HG02938 (cell line): ENCODE data around the gene EYS.
A peak's percentile ranks its signal among the peaks of the same experiment; 100 is the strongest.
"Not testable (repeated sequence)": the region's sequence is repeated elsewhere in the genome, so short reads cannot be mapped to it uniquely, and the experiment has no call there.

Source experiments
- ATAC-seq: cut with Tn5 transposase; IDR thresholded peaks from one replicate; pipeline ENCODE4 v1.9.1; 2021; ENCODE audit warnings: mild to moderate bottlenecking, moderate library complexity; ENCODE audit not compliant: unreplicated experiment

The EYS gene

DNA sequence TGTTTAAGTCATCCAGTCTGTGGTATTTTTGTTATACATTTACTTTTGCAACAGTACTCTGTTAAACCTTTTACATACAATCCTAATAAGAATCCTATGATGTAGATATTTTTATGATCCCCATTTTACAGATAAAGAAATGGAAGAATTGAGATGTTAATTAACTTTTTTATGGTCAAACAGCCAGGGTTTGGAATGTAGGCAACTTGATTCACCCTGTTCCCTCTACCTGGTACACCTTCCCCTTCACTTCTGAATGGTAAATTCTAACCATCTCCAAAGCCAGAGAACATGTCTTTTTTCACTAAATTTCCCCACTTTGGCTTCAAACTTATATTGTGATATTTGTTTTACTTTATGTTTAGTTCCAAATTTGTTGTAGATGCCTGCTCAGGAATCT lies 1771.3 kb downstream of the EYS start:
- ATAC-seq: no peak

DNA sequence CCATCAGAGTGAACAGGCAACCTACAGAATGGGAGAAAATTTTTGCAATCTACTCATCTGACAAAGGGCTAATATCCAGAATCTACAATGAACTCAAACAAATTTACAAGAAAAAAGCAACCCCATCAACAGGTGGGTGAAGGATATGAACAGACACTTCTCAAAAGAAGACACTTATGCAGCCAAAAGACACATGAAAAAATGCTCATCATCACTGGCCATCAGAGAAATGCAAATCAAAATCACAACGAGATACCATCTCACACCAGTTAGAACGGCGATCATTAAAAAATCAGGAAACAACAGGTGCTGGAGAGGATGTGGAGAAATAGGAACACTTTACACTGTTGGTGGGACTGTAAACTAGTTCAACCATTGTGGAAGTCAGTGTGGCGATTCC lies 1773.1 kb downstream of the EYS start:
- ATAC-seq: not testable (repeated sequence)

DNA sequence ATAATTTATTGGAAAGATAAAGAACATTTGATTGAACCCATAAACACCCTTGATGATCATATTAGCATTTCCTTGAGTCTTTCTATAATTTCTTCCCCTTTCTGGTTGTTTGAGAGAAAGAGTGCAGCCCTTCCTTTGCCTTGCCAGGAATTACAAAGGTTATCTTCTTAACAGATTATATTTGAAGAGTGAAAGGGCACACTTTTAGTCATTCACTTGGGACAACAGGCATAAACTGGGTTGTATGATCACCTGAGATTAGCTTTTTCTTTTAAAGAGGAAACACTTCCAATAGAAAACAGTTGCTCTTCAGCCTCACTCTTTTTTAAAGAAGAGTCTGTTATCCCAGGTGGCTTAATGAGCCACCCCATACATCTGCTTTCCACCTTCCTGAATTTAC lies 1776.2 kb downstream of the EYS start:
- ATAC-seq: no peak

DNA sequence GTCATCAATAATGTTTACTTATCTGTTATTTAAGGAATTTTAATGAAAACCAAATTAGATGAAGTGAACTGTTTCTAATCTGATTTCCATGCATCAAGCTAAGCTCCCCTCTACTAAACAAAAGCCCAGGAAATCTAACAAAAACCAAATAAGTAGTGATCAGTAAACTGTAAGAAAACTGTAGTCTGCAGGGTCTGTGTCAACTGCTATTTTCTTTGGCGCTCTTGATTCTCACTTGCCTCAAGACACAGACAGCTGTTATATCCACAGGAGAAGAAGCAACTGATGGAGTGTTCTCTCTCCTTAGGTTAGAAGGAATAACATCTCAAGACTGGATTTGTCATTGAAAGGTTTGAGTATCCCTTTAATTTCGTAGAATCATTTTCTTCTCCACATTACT lies 1777.9 kb downstream of the EYS start:
- no peak for ATAC-seq

DNA sequence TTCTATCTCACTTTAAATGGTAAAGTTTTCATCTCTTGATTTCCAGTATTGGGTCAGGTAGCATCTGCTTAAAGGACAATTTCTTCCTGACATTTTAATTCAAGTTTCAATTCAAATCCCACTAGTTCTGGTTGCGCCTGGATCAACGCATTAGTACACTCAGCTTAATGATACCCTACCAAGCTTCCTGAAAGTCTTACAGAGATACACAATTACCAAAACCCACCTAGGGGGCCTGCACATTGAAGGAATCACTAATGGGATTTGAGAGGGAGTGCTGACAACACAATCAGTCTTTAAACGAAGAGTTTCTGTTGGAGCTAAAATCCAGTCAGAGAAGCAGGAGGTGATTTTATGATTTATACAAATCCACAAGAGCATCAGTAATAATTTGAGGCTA lies 1778.4 kb downstream of the EYS start:
- no peak for ATAC-seq

DNA sequence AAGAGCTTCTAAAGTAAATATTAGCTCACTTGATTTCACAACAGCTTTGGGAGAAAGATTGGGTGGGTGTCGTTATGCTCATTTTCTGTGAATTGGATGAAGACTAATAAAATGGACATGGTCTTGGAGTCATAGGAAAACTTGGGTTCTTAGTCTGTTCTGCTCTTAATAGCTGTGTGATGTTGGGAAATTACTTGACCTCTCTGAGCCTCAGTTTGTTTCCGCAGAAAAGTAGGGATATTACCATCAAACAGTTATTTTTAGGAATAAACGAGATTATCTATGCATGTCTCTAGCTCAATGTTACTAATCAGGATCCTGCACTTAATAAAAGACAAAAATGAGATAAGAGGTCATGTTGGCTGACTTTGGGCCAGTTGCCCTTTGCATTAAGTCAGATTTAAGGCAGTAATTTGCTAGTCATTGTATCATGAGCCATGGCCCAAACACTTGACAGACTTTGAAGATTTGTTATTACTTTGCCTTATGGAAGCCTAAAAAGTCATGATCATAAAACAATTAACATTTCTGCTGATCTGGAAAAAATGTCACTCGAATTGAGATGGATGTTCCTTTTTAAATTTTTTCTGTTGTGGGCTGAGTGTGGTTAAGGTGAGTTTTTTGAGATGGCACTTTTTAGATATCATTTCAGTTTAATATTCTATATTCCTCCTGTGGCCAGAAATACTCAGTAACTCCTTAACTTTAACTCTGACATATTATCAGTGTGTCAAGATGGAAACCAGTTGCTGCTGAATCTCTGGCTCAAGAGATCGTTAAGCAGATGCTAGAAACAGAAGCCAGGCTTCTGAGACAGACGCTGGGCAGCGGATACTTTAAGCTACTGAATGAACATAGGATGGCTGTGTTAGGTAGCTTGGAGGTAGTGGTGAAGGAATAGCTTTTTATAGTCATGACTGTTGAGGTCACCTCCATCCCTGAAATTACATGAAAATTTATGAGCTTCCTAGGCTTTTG lies 1779.8 kb downstream of the EYS start:
- ATAC-seq: no peak

DNA sequence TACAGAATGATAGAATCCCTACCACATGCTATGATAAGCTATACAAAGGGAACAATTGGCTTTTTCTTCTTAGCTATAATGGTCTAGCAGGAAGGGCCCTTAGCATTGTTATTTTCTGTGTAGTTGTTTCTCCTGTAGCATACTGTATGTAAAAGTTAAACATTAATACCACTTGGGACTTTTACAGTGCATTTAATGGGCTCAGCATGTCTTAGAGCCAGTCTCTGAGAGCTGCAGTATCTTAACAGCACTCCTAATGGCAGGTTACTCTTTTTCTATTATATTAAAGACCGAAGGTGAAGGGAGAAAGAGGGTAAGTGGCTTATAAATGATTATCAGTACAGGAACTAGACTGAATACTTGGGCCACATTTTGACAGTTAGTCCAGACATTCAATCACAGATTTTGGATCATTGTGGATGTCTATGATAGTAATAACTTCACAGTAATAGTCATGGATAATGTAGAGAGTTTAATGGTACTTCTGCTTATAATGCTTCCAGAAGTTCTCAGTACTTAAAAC lies 1780.7 kb downstream of the EYS start:
- ATAC-seq: no peak

DNA sequence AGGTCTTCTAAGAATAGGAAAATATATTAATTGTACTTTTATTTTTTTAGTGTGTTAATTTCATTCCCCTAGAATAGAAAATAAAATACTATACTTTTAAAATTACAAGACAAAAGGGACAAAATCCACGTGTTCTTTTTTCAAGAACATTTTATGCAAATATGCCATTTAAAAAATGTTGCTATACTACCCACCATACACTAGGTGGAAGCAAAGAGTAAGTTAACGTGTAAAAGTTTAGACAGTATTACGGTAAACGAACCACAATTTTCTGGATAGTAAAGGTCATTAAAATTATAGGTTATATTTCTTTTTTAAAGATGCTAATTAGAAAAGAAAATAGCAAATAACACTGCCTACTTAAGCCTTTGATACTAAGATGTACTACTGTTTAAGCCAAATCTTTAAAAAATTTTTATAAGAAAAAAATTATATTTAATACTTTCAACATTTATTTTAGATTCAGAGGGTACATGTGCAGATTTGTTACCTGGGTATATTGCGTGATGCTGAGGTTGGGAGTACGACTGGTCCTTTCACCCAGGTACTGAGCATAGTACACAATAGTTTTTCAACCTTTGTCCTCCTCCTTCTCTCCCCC lies 1783.8 kb downstream of the EYS start:
- ATAC-seq: peak; percentile 71

DNA sequence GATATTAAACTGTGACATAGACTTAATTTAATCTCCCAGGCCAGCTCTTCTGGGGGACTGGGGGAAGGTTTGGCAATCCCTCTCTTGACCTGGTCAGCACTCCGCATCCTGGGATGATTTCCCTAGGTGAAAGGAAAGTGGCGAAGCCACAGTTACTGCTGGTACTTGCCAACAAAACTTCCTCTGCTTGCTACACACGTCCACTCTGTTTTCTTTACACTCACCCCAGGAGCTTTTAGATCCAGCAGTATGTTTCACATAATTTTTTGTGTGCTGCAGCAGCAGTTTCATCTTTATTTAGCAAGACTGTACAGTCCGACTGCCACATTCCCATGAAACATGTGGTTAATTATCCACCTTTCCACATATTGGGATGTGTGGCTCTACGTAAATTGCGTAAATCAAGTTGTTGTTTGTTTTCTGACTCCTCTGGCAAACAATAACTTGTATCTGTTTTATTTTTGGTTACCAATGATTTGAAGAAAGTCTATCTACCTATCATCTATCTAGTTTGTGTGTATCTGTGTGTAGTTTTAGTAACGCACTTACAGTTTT lies 1787.4 kb downstream of the EYS start:
- ATAC-seq: no peak

DNA sequence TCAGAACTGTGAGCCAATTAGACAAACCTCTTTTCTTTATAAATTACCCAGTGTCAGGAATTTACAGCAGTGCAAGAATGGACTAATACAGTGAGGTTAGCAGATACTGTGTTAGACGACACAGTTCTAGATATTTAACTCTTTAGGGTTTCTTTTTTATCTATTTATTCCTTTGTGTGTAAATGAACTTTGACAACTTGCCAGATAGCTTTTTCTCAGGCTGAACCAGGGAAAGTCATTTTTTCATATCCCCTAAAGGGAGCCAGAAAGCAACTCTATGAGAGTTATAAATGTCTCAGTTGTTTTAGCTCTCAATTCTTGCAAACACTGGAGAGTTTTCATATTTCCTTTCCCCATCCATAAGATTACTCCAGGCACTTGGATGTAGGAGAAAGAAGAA lies 1794.1 kb downstream of the EYS start:
- ATAC-seq: no peak

DNA sequence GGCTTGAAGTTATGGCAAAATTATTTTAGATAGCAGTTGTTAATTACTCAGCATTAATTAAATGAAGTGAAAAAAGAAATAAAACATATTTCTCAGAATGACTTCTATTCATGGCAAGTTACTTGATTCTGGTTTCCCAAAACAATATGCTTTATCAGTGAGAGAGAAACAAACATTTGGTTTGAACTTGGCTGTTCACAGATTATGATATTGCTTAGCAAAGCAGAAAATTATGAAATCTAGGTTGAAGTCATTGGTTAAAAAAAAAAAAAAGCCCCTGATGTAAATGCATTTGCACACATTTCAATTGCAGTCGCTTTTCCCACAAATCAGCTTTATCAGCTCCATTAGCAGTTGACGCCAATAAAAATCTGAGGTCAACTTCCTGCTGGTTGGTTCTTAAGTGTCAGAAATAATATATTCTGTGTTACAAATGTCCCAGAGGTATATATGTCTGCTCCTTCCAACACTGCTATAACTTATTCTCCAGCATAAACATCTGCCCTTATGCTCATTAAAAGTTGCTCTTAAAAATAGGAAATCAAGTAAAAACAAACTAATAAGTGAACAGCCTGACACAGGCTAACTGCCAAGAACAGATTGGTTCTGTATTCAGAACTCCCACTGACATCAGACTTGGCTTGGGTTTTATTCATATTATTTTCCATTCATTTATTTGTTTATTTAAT lies 1796.0 kb downstream of the EYS start:
- ATAC-seq: no peak

DNA sequence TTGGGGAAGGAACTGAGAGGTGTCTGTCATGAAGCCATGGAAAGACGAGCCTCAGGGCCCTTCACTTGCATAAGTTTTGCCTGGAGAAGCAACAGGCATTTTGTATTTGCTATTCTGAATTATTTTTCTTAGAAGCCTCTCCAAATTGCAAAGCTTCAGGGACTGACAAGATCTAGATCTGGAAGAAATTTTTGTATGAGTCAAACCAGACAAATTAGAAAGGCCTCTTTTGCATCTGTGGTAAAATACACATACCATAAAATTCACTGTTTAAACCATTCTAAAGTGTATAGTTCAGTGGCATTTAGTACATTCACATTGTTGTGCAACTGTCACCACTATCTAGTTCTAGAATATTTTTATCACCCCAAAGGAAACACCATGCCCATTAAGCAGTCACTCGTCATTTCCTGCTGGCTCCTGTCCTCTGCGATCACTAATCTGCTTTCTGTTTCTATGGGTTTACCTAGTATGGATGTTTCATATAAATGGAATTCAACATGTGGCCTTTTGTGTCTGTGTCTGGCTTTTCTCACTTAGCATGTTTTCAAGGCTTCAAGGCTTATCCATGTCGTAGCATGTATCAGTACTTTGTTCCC lies 1802.3 kb downstream of the EYS start:
- ATAC-seq: no peak

DNA sequence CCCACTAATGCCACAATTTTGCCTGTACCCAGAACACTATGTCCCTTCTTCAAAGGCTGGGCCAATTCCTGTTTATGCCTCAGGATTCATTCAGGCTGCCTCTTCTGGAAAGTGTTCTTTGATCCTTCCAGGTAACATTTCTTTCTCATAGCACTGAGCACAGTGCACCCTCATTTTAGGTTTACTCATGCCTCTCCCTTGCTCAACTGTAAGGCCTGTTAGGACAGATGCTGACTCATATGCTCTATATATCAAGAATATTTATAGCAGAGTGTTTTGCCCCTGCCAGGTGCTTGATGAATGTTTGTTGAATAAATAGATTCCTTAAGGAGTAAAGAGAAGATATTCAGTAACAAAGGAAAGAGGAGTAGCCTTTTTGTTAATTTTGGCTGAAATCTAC lies 1807.5 kb downstream of the EYS start:
- ATAC-seq: no peak

DNA sequence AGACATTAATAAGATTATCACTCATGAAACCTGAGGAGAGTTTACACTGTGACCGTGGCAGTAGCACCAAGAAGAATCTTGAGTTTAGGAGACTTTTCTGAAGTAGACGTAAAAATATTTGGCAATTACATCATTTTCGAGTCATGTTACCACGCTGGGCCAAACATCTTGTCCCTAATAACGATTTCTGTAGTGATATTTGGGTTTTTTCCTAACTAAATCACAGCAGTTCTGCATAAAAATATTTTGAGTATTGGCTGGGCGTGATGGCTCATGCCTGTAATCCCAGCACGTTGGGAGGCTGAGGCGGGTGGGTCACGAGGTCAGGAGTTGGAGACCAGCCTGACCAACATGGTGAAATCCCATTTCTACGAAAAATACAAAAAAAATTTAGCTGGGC lies 1809.1 kb downstream of the EYS start:
- ATAC-seq: no peak

DNA sequence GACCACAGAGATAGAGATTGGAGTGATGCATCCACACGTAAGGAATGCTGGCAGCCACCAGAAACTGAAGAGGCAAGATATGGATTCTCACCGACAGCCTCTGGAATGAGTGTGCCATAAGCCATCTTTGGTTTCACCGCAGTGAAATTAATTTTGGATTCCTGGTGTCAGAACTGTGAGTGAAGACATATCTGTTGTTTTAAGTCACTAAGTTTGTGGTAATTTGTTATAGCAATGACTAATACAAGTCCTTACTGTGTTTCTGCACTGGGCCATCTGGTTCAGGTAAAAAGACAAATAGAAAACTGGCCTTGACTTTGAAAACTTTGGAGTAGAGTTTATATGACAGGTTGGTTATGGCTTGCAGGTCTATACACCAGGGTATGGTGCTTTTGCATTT lies 1809.6 kb downstream of the EYS start:
- no peak for ATAC-seq

DNA sequence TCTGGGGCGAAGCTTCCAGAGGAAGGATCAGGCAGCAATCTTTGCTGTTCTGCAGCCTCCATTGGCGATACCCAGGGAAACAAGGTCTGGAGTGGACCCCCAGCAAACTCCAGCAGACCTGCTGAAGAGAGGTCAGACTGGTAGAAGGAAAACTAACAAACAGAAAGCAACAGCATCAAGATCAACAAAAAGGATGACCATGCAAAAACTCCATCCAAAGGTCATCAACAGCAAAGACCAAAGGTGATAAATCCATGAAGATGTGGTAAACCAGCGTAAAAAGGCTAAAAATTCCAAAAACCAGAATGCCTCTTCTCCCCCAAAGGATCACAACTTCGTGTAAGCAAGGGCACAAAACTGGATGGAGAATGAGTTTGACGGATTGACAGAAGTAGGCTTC lies 1818.6 kb downstream of the EYS start:
- no peak for ATAC-seq

DNA sequence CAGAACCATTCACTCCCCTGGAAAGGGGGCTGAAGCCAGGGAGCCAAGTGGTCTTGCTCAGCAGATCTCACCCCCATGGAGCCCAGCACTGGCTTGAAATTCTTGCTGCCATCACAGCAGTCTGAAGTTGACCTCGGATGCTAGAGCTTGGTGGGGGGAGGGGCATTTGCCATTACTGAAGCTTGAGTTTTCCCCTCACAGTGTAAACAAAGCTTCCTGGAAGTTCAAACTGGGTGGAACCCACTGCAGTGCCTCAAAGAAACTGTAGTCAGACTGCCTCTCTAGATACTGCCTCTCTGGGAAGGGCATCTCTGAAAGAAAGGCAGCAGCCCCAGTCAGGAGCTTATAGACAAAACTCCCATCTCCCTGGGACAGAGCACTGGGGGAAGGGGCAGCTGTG lies 1819.2 kb downstream of the EYS start:
- ATAC-seq: not testable (repeated sequence)

DNA sequence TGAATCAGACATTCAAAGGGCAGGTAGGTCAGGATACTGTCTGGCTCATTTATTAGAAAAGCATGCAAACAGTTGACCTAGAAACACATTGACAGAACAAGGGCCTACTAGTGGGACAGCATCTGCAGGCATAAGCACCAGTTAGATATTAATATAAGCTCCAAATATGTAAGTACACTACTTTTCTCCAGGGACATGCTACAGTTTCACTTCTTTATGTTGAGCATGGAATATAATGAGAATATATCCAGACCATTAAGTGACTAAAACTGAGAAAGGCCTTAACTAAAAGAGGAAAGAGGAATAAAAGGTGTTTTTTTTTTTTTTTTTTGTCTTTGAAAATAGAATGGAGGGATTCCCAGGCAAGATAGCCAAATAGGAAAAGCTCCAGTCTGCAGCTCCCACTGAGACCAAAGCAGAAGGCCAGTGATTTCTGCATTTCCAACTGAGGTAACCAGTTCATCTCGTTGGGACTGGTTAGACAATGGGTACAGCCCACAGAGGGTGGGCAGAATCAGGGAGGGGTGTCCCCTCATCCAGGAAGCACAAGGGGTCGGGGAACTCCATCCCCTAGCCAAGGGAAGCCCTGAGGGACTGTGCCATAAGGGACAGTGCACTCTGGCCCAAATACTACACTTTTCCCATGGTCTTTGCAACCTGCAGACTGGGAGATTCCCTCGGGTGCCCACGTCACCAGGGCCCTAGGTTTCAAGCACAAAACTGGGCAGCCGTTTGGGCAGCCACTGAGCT lies 1819.8 kb downstream of the EYS start:
- no peak for ATAC-seq

DNA sequence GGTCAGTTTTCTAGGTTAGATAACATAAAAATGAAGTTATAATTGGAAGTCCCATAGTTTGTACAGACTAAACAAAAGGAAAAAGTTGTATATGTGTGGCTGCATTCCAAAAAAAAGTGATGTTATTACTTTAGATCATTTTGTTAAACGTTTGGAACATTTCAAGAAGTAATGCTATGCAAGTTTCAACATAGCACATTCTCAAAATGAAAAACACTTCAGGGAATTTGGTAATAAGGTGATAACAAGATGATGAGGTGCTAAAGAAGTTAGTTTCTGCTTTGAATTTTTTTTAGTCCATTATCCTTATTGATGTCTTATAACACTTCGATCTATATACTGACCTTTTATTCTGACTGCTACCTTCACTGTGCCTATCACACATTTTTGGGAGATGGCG lies 1820.7 kb downstream of the EYS start:
- no peak for ATAC-seq

DNA sequence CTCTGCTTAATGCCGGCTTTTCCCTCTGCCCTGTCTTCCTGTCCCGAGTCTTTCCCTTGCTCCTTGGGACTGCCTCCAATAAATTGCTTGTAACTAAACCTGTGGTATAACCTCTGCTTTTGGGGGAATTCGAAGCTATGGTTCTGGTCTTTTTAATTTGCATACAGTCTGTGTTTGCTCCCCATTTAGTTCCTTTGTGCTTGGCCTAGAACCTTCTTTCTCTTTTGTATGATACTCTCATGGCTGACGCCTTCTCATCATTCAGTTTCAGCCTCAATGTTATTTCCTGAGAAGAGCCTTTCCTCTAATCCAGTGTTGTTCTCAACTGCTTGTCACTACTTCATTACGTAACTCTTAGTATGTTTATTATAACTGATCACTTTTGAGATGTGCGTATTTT lies 1823.4 kb downstream of the EYS start:
- no peak for ATAC-seq
